HepG2 (cell line): Measurements from ENCODE around the gene WBP1. TPM values are rescaled to one million over a fixed set of nuclear protein-coding genes. Genes with fewer than 3 reads are reported as not detected.

Experiments used
- CENPBD1 ChIP-seq: sonication (generic); formaldehyde crosslinking; IDR thresholded peaks from 2 replicates; pipeline ENCODE4 v1.8.0; 2022; ENCODE audit warnings: missing genetic modification reagents, low read depth, mild to moderate bottlenecking, borderline replicate concordance
- CENPX ChIP-seq: sonication (generic); formaldehyde crosslinking; IDR thresholded peaks from 2 replicates; pipeline ENCODE4 v1.9.0; 2021; ENCODE audit warnings: mild to moderate bottlenecking, missing genetic modification reagents, moderate library complexity
- CREBL2 ChIP-seq: sonication (generic); formaldehyde crosslinking; IDR thresholded peaks from 2 replicates; pipeline ENCODE4 v1.8.1; 2023; ENCODE audit warnings: missing genetic modification reagents, mild to moderate bottlenecking, borderline replicate concordance
- CSRNP1 ChIP-seq: sonication (generic); formaldehyde crosslinking; IDR thresholded peaks from 2 replicates; pipeline ENCODE4 v1.8.1; 2023; ENCODE audit warnings: mild to moderate bottlenecking, missing genetic modification reagents
- FIP1L1 ChIP-seq: fragments of 200-400 bp; formaldehyde crosslinking; IDR thresholded peaks from 2 replicates; pipeline ENCODE4 v1.6.1; 2018; ENCODE audit warnings: low read depth, mild to moderate bottlenecking, low read length, moderate library complexity, borderline replicate concordance; ENCODE audit not compliant: insufficient read depth
- GATA4 ChIP-seq: sonication (generic); IDR thresholded peaks from 2 replicates; pipeline ENCODE4 v1.6.1; 2016; ENCODE audit warnings: antibody characterized with exemption, low read depth, borderline replicate concordance
- MIER3 ChIP-seq: IDR thresholded peaks from 2 replicates; pipeline ENCODE4 v1.6.1; 2016; ENCODE audit warnings: missing compliant biosample characterization, borderline replicate concordance
- NFATC3 ChIP-seq: sonication (generic); formaldehyde crosslinking; IDR thresholded peaks from 2 replicates; pipeline ENCODE4 v1.5.1; 2020; ENCODE audit warnings: mild to moderate bottlenecking, missing genetic modification reagents
- NFE2 ChIP-seq: sonication (generic); formaldehyde crosslinking; IDR thresholded peaks from 2 replicates; pipeline ENCODE4 v1.4.0; 2020; ENCODE audit warnings: missing genetic modification reagents
- NR2F6 ChIP-seq, 2 experiments: IDR thresholded peaks; 2 replicates each; pipeline ENCODE4 v1.6.1; 2016; ENCODE audit warnings: antibody characterized with exemption in 1 of 2, mild to moderate bottlenecking in 1 of 2
- SMAD3 ChIP-seq: sonication (generic); formaldehyde crosslinking; IDR thresholded peaks from 2 replicates; pipeline ENCODE4 v1.4.0; 2020; ENCODE audit warnings: missing genetic modification reagents
- SNAPC2 ChIP-seq: sonication (generic); formaldehyde crosslinking; IDR thresholded peaks from 2 replicates; pipeline ENCODE4 v1.8.1; 2022; ENCODE audit warnings: mild to moderate bottlenecking, missing genetic modification reagents
- ZBTB21 ChIP-seq: sonication (generic); formaldehyde crosslinking; IDR thresholded peaks from 2 replicates; pipeline ENCODE4 v1.4.0; 2020; ENCODE audit warnings: missing genetic modification reagents
- ZNF296 ChIP-seq: sonication (generic); formaldehyde crosslinking; conservative IDR thresholded peaks from 2 replicates; pipeline ENCODE4 v1.5.0; 2020; ENCODE audit warnings: mild to moderate bottlenecking, missing genetic modification reagents
- ZNF329 ChIP-seq: sonication (generic); formaldehyde crosslinking; IDR thresholded peaks from 2 replicates; pipeline ENCODE4 v1.9.0; 2021; ENCODE audit warnings: low read depth, mild to moderate bottlenecking, missing genetic modification reagents
- ZNF574 ChIP-seq: sonication (generic); formaldehyde crosslinking; IDR thresholded peaks from 2 replicates; pipeline ENCODE4 v1.4.0; 2020; ENCODE audit warnings: missing genetic modification reagents
- ZNF770 ChIP-seq: sonication (generic); formaldehyde crosslinking; IDR thresholded peaks from 2 replicates; pipeline ENCODE4 v1.5.0; 2020; ENCODE audit warnings: mild to moderate bottlenecking, missing genetic modification reagents
- ZNF850 ChIP-seq: sonication (generic); formaldehyde crosslinking; conservative IDR thresholded peaks from 2 replicates; pipeline ENCODE4 v1.9.0; 2021; ENCODE audit warnings: mild to moderate bottlenecking, missing genetic modification reagents
- polyA plus RNA-seq, 8 experiments: library from polyadenylated mRNA; depleted of rRNA in 3 of 8; stranded (reverse) in 7 of 8; unstranded in 1 of 8; fragments of >200 nt; fragmentation: Illumina TruSeq in 4 of 8; extraction: Trizol in 4 of 8; gene quantifications; 2 replicates each; pipeline versions ENCODE4 v1.2.1 to v1.2.3, GENCODE V29; 2011 to 2016; ENCODE audit warnings: low read depth in 4 of 8, missing spikeins in 1 of 8, mixed read lengths in 1 of 8; ENCODE audit not compliant: insufficient read depth in 1 of 8
- total RNA-seq, 5 experiments: library from RNA; depleted of rRNA; stranded (reverse); fragments of >200 nt; fragmentation: Illumina TruSeq; extraction: Trizol; gene quantifications; 2 replicates each; pipeline ENCODE4 v1.2.3, GENCODE V29; 2016; ENCODE audit warnings: low read depth in 1 of 5
- TF ChIP-seq, protein P1 (sequence below): IDR thresholded peaks from 2 replicates; pipeline ENCODE4 v1.6.1; 2012; ENCODE audit warnings: low read depth, low read length, improper control_type of control experiment
- TF ChIP-seq, protein P2 (sequence below): sonication (generic); formaldehyde crosslinking; IDR thresholded peaks from 2 replicates; pipeline ENCODE4 v1.5.0; 2020; ENCODE audit warnings: missing genetic modification reagents

The WBP1 gene
- total and polyA plus RNA-seq, 2 of the 13 experiments (the other 11 are each of a cell fraction or from before 2014, with no cell fraction given) = 38.8 to 85.7 TPM

- TF ChIP-seq NFE2 (CRISPR knock-in tag) (no peak), GATA4 (0 out of 2 replicates have a peak, but pooled peaks have one; percentile 12), NR2F6 (IDR thresholded peaks at IDR 0.05) (no peak), NR2F6 (CRISPR knock-in tag; IDR thresholded peaks at IDR 0.05) (no peak), CREBL2 (no peak), ZNF329 (no peak), ZBTB21 (CRISPR knock-in tag) (no peak), SMAD3 (no peak), ZNF574 (CRISPR knock-in tag) (no peak; the same call in 1 of the 2 replicates), ZNF770 (CRISPR knock-in tag) (no peak), NFATC3 (CRISPR knock-in tag) (no peak), FIP1L1 (no peak), SNAPC2 (CRISPR knock-in tag) (no peak), CENPBD1 (no peak), ZNF850 (CRISPR knock-in tag) (no peak), MIER3 (no peak), CSRNP1 (CRISPR knock-in tag) (no peak), CENPX (no peak), ZNF296 (no peak)
- TF ChIP-seq, protein P1, sequence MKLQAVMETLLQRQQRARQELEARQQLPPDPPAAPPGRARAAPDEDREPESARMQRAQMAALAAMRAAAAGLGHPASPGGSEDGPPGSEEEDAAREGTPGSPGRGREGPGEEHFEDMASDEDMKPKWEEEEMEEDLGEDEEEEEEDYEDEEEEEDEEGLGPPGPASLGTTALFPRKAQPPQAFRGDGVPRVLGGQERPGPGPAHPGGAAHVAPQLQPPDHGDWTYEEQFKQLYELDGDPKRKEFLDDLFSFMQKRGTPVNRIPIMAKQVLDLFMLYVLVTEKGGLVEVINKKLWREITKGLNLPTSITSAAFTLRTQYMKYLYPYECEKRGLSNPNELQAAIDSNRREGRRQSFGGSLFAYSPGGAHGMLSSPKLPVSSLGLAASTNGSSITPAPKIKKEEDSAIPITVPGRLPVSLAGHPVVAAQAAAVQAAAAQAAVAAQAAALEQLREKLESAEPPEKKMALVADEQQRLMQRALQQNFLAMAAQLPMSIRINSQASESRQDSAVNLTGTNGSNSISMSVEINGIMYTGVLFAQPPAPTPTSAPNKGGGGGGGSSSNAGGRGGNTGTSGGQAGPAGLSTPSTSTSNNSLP = peak; percentile 64
- TF ChIP-seq, protein P2, sequence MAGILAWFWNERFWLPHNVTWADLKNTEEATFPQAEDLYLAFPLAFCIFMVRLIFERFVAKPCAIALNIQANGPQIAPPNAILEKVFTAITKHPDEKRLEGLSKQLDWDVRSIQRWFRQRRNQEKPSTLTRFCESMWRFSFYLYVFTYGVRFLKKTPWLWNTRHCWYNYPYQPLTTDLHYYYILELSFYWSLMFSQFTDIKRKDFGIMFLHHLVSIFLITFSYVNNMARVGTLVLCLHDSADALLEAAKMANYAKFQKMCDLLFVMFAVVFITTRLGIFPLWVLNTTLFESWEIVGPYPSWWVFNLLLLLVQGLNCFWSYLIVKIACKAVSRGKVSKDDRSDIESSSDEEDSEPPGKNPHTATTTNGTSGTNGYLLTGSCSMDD (CRISPR knock-in tag) = no peak
Observed at GRCh38 chr2:74425523-74425922, 32.7 kb upstream of the WBP1 start (continued).
